Right hindlimb (tissue), 1 donor: Measurements from ENCODE around the gene NTM.
"Not testable (repeated sequence)": the region's sequence is repeated elsewhere in the genome, so short reads cannot be mapped to it uniquely, and the experiment has no call there.

Experiments
- DNase-seq: peaks from one replicate; pipeline ENCODE4 v3.0.0-alpha.2; 2018

The NTM gene

DNA sequence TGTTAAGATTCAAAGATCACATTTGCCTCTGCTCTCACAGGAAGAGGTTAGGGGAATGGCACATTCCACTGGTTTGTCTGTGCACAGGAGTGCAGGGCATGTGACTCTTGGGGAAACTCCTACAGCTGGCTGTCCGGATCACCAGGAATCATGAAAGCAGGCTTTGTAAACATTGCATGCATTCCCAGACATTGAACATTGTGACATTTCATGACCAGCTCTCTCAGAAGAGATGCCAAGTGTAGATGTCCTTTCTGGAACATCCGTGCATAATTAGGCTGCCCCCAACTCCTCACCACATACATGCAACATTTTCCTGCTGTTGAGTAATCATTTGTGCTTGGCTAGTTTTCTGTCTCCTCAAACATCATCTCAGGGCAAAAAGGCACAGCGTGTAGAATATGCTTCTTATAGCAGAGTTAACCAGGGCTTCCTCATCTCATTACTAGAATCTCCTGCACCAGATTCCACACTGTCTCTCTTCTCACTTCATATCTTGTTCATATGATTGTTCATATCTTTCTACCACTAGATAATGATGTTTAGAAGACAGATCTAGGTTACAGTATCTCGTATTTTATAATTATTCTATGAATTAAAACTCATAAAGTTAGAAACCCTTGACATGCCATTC, 694.7 kb downstream of the NTM start:
- DNase-seq, result peak; percentile 42

DNA sequence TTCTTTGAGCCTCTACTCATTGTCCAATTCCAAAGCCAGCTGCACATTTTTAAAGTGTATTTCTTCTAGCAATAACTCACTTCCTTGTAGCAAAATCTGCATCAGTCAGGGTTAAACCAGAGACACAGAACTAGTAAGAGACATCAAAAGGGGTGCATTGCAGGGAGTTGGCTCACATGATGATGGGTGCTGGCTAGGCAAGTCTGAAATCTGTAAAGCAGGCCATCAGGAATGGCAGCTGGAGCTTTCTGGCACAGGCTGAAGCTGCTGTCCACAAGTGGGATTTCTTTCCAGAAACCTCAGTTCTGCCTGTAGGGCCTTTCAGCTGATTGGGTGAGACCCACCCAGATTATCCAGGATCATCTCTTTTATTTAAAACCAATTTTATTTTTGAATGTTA, 698.1 kb downstream of the NTM start:
- DNase-seq, result no peak

DNA sequence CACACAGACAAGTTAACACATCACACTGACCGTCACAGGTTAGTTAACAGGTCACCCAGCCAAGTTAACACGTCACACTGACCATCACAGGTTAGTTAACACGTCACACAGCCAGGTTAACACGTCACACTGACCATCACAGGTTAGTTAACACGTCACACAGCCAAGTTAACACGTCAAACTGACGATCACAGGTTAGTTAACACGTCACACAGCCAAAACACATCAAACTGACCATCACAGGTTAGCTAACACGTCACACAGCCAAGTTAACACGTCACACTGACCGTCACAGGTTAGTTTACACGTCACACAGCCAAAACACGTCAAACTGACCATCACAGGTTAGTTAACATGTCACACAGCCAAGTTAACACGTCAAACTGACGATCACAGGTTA, 699.2 kb downstream of the NTM start:
- DNase-seq, result not testable (repeated sequence)

DNA sequence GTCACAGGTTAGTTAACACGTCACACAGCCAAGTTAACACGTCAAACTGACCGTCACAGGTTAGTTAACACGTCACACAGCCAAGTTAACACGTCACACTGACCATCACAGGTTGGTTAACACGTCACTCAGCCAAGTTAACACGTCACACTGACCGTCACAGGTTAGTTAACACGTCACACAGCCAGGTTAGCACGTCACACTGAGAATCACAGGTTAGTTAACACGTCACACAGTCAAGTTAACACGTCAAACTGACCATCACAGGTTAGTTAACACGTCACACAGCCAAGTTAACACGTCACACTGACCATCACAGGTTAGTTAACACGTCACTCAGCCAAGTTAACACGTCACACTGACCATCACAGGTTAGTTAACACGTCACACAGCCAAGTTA, 700.5 kb downstream of the NTM start:
- DNase-seq, result not testable (repeated sequence)

DNA sequence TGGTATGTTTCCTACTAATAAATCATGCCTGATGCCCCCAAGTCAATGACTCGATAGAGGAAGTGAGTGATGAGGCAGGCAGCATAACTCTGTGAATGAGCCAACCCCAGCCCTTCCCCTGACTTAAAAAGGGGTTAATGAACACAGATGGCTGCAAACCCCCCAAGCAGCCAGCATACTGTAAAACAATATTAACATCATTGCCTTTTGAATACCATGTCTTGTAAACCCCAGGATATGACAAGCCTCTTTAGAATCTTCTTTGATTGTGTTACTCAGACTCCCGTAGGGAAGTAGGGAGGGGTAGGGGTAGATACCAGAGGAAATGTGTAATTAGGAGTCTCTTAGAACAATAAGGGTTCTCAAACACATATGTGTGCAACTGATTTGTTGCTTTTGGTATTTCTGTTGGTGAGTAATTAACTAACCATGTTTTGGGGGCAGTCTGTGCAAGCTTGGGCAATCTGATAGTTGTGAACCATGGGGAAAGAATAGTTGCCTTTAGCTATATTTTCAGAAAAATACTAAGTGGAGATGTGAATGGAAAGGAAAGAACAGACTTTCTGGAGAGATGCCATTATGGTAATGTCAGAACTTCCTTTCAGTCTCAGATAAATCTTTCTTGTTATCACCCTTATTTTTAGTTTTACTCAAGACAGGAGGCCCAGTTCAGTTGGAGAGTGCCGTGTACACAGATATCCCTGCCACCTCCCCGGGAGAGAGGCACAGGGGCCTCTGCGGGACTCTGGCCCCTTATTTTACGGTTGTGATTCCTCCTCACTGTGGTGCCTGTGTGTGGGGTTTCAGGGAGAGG, 701.8 kb downstream of the NTM start:
- DNase-seq, result no peak

DNA sequence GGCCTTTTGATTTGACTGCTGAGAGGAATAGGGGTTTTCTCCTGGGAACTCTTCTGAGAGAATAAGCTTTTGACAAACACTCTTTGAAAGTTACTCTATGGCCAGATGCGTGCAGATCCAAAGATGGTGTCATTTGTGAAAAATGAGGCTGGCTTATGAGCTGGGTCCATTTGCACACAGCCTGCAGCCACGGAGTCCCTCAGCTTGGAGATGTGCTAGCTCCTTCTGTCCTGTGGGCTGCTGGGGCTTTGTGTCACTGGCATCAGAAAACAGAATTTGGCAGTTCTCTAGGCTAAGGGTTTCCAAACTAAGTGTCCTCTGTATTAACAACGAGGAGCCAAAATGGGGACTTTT, 702.4 kb downstream of the NTM start:
- DNase-seq, result no peak

DNA sequence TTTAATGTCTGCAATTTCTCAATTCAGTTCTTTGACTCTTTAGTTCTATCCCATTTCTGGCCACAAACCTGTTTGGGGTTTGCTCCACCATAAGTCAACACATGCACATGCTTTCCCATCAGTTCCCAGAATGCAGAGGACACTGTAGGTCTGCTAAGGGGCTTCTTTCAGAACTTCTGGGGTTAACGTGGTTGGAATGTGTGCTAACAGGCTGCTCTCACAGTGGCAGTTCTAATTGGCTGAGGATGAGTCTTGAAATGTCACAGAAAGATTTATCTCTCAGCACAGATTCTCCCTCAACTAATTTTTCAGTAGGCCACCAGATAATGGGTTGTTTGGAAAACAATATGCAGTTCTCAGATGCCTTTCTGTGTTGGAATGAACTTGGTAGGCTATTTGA, 703.4 kb downstream of the NTM start:
- DNase-seq, result no peak

DNA sequence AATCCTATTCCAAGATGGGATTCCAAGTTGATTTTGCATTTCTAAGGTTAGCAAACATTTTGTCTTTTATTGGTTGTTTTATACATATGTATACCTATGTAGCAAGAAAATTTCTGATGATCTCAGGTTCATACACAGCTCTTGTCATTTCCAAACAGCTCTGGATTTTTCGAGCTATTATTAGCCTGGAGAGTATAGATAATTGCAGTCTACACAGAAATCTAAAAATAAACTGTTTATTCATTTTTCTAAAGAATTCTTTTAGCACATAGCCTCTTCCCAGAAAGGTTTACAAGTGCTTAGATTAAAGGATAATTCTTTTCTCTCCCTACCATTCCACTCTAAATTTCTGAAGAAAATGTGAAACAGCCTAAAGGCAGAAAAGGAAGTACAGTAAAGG, 705.0 kb downstream of the NTM start:
- no peak for DNase-seq

DNA sequence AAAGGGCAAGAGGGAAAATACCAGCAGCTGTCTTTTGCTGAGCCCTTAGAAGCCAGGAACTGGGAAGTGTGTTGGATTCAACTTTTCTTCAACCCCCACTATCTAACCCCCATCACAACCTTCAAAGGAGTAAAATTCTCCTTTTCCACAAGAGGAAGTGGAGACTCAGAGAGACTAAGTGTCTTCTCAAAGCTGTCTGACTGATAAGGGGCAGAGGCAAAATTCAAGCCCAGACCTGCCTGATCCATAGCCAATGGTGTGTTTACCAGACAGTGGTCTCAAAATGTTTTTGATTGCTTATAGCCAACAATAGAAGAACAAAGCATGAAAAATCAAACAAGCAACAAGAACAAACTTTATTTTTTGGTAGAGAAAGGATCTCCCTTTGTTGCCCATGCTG, 707.0 kb downstream of the NTM start:
- no peak for DNase-seq

DNA sequence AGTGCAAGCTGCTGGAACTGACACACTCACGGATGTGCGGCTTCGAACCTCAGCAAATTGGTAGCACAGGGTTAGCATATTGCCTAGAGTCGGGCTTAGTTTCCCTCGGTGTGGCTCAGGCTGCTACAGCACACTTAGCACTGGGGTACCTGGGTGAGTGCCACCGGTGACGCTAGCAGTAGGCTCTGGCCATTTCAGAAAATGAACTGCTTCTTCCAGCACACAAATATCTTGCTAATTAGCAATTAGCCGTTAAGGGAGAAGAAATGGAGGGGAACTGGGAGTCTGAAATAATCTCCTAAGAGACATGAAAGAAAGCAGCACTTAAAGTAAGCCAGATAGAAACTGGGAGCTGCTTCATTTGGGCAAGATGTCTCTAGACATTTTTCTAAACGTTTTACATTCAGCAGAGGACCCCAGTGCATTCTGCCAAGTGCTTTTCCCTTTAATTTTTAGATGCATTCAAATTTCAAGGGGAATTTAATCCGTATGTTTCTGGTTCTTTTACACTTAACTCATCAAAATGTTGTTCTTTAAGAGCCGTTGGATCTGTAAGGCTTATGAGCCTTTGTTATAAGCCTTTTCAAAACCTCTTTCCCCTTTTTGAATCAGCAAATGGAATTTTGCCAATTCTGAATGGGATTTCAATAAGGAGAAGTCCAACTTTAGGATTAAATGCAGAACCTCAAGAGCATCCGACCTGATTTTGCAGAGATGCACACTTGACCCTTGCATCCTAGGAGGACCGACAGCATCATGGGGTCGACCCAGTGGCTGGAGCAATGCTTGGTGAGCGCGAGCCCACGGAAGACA, 708.1 kb downstream of the NTM start:
- DNase-seq, result no peak

DNA sequence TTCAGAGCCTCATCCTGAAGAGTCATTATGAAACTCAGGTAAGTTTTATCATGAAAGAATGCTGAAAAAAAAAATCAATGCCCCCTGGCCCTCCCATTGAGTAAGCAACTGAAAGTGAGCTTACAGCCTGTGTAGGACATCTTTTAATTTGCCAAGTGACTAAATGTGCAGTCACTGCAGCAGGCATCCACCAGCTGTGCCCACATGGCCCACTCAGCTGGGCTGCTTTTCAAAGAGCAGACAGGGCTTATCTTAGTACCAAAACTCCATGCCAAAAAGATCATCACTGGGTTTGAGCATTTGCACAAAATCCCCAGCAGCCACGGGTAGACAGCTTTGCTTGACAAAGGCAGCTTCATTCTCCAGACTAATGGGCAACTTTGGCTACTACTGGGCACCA, 709.7 kb downstream of the NTM start:
- DNase-seq, result peak; percentile 54

DNA sequence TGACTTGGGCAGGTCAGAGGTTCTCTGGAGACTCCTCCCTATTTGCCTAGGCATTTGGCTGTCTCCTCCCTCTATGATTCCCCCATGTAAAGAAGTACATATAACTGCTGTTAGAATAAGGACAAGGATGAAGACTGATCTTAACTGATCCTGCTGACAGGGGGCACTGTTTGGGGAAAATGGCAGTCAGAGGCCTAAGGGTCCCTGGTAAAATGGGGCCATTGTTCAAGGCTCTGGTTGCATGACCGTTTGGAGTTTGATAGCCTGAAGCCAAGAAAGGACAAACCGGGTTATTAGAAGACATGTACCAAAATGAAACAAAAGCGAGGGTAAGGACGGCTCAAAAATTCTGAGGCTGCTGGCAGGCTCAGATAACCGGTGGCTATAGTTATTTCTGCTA, 712.2 kb downstream of the NTM start:
- no peak for DNase-seq

DNA sequence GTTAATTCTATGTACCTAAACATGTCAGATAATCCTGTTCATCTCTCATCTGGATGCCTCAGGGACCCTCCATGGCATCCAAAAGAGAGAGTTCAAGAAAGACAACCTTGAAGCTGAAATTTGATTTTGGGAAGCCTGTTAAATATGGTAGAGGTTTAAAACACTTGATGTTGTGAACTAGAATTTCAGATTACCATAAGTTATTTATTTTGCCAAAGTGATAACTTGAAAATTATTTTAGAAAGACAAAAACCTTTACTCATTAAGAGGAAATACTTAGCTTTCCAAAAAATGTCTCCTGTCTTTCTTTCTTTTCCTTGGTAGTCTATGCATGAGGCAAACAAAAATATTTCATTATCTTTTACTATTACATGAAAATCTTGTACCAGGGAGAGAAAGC, 714.0 kb downstream of the NTM start:
- no peak for DNase-seq

DNA sequence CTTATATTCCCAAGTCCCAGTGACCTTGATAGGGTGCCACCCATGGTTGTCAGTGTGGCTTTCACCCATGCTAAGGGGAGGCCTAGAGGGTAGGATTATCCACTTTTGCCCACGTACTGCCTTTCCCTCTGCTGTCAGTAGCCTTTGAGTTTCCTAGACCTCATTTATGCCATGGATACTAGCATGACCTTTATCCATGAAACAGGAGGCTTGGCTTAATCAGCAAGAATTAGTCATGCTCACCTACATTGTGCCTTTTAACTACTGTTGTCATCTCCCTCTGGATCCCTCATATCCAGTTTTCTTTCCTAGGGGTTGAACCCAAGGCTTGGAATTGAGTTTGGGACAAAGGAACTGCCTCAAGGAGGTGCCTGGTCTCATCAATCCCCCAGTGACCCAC, 716.7 kb downstream of the NTM start:
- no peak for DNase-seq

DNA sequence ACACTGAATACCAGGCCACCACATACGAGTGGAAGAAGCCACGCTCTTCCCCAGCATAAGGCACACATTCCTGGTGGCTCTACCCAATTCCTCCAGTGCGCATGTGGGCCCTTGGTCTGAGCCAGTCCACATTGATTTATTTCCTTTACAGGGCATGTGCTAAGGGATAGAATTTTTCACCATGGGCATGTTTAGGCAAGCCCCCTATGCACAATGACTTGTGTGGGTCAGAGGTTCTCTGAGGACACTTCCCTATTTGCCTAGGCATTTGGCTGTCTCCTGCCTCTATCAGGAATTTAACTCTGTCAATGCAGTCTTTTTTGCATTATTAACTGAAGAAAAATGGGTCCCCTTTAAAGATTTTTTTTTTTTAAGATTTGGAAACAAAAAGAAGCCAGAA, 718.1 kb downstream of the NTM start:
- DNase-seq, result no peak

DNA sequence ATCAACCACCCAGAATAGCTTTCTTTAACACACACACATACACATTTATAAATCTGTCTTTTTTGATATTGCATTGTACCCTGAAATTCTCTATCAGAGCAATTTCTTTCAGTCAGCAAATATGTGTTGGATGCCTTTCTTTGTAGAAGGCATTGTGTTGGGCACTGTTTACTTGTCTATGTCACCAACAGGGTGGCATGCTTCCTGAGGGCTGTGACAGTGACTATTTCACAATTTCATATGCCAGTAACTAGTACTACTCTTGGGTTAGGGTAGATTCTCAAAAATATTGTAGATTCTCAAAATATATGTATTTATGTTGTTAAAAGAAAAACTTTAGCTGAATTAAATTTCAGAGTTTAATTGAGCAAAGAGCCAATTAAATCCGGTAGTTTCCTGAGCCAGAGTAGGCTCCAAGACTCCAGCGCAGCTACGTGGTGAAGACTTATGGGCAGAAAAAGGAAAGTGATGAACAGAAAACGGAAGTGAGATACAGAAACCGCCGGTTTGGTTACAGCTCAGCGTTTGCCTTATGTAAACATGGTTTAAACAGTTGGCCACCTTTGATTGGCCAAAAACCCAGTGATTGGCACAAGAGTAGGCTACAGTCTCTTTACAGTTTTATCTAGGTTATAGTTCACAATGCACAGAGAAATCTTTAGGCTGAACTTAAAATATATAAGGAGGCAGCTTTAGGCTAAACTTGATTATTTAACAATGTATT, 723.3 kb downstream of the NTM start:
- DNase-seq, result no peak

DNA sequence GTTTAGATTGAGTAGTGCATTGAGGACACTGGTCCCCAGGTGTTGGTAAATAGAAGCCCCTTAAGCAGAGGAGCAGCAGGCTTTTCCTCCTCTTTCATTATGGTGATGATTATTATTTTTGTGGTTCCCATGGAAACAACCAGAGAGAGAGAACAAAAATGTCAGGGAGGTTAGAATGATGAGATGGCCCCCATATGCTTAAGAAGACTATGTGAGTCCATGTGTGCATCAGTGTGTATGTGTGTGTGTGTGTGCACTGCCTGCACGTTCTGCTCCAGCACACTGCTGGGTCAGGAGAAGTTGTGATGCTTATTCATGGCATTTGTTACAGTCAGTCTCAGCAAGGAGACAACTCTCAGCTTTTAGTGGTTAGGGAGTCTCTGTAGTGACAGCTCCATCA, 724.2 kb downstream of the NTM start:
- no peak for DNase-seq

DNA sequence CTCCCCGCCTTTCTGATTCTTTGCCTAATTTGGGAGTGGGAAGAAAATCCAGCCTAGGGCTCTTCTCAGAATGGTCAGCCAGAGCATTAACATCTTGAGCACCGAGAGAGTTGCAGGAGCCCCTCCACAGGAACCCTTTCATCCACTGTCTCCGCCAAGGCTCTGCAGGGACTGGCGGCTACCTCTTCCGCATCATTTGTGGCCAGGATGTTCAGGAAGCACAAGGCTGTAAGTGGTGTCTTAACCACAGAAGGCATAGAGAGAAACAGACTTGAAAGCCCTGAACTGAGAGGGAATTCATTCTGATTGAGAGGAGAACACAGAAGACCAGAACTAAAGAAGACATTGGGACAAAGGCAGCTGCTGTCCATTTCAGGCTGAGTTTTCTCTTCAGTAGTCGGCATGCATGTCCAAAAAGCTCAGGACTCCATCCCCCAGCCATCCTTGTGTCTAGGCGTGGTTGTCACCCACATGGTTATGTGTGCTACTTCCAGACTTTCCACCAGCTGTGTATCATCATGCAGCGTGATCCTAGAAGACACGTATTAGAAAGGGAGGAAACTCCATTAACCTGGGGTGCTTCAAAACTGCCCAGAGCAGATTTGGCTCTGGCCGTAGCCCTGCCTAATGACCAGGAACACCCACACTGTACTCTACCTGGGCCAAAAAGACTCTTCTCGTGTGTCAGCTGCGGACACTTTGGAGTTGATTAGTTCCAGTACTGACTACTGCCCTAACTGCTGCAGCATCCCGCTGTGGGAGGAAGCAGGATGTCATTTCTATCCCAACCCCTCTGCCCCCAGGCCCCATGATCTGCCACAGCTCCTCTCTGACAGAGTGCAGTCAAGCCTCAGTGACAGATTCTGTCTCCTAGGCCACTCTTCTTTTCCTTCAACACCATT, 725.1 kb downstream of the NTM start:
- no peak for DNase-seq

DNA sequence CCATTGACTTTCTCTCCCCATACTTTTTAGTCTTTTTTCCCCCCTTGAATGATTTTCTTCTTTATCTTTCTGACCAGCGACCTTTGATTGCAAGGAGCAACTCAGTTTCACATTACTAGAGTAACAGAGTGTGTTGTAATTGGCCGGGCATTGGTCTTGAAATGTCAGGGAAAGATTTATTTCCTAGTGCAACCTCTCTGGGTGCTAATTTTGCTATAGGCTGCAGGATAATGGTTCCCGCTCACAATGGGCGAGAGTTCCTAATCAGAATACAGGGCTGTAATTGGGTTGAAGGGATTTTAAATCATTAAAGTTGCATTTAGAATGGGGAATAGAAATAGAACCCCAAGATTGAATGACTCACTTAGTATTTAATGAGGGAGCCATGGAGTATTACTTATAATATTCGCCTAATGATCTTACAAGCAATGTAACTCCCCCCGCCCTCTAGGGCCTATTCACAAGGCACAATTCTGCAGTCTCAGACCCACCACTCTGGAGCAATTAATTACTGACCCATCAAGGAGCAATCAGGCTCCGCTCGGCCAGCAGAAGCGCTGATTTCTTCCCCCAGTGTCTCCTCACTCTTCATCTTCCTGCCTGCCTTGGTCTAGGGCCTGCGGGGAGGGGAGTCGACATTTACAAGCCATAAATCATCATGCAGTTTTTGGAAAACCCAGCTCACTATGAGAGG, 725.9 kb downstream of the NTM start:
- no peak for DNase-seq

DNA sequence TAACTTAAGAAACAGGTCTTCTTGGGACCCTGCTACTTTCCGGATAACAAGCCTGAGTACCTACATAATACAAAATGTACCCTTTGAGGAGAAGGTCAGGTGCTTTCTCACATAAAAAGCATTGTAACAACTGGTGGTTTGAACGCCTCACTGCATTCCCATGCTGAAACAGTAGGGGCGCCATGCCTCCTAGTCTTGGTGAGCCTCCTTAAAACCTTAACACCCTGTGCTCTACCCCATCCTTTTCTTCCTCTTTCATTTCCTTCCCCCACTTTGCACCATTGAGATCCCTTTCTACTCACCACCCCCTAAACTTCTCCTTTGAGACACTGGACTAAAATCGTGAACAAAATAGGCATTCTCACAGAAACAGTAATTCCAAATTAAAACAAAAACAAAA, 729.3 kb downstream of the NTM start:
- DNase-seq, result no peak

DNA sequence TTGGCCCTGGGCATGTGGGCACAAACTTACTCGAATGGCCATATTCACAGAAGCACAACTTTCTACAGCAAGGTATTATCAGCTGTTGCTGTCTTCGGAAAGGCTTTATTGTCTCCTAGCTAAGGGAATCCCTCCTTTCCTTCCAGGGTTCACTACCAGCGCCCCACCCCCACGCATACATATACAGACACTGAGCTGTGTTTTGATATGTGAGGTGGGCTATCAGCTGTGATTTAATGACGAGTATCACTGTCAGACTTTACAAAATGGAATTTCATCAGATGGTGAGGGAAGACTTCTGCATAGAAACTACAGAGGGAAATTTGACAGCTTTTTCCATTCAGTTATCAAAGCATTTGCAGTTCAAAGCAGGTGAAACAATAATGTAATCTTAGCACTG, 730.2 kb downstream of the NTM start:
- no peak for DNase-seq

DNA sequence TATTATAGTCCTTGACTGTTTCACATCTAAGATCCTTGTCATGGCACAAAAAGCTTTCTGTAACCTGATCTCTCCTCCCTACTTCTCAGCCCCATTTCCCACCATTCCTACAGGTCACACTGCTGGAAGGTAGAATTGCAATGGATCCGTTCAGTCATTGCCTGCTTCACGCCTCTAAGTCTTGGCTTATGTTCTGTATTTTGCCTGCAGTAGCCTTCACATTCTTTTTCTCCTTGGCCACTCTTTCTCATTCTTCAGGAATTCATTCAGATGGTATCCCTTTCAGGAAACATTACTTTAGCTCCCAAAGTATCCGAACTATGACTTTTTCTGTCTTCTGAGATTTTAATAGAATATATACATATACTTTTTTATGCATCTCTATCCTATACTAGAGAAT, 731.5 kb downstream of the NTM start:
- no peak for DNase-seq
